IPS-18a (cell line): ENCODE results near the gene ANXA4.
A peak's percentile ranks its signal among the peaks of the same experiment; 100 is the strongest.
"Not testable (repeated sequence)": the region's sequence is repeated elsewhere in the genome, so short reads cannot be mapped to it uniquely, and the experiment has no call there.

Experiments
- H3K27ac ChIP-seq: one replicate; pipeline ENCODE4 v1.5.1; 2013; ENCODE audit warnings: low read length
- H3K27me3 ChIP-seq: one replicate; pipeline ENCODE4 v1.6.1; 2013; ENCODE audit warnings: mild to moderate bottlenecking, low read length; ENCODE audit not compliant: control insufficient read depth, insufficient read depth
- H3K36me3 ChIP-seq: one replicate; pipeline ENCODE4 v1.6.1; 2013; ENCODE audit warnings: low read depth, low read length; ENCODE audit not compliant: control insufficient read depth
- H3K4me1 ChIP-seq: one replicate; pipeline ENCODE4 v1.6.1; 2013; ENCODE audit warnings: low read depth, low read length; ENCODE audit not compliant: control insufficient read depth
- H3K4me3 ChIP-seq: one replicate; pipeline ENCODE4 v1.5.1; 2013; ENCODE audit warnings: low read length
- H3K9ac ChIP-seq: one replicate; pipeline ENCODE4 v1.6.1; 2013; ENCODE audit warnings: mild to moderate bottlenecking, low read length, moderate library complexity
- H3K9me3 ChIP-seq: one replicate; pipeline ENCODE4 v1.6.1; 2013; ENCODE audit warnings: low read depth, low read length; ENCODE audit not compliant: control insufficient read depth

The ANXA4 gene

GRCh38 chr2:69789175-69789721 lies 47.3 kb downstream of the ANXA4 start:
- Histone ChIP-seq H3K9ac (no peak overlapping the region), H3K9me3 (no peaks in the 10 kb centered on the region), H3K36me3 (no peaks in the 10 kb centered on the region), H3K4me1 (peaks cover 22% of the 10 kb centered on the region), H3K4me3 (no peak overlapping the region), H3K27me3 (no peaks in the 10 kb centered on the region), H3K27ac (no peak overlapping the region)

GRCh38 chr2:69789772-69790600 lies 48.1 kb downstream of the ANXA4 start:
- no peak overlapping the region for H3K9ac ChIP-seq
- no peaks in the 10 kb centered on the region for H3K36me3 ChIP-seq
- peaks cover 22% of the 10 kb centered on the region for H3K4me1 ChIP-seq
- peak overlapping the region; percentile 11 for H3K4me3 ChIP-seq
- peak overlapping the region; percentile 7 for H3K27ac ChIP-seq
- H3K27me3 ChIP-seq: no peaks in the 10 kb centered on the region
- H3K9me3 ChIP-seq: no peaks in the 10 kb centered on the region

- H3K36me3 ChIP-seq: no peaks in the 10 kb centered on the region
- H3K4me1 ChIP-seq: peaks cover 22% of the 10 kb centered on the region
- no peaks in the 10 kb centered on the region for H3K27me3 ChIP-seq
- no peaks in the 10 kb centered on the region for H3K9me3 ChIP-seq
- no peak overlapping the region for H3K9ac ChIP-seq
- peak overlapping the region; percentile 11 for H3K4me3 ChIP-seq
- H3K27ac ChIP-seq: no peak overlapping the region
Measured at GRCh38 chr2:69790601-69790959, 48.6 kb downstream of the ANXA4 start.

DNA sequence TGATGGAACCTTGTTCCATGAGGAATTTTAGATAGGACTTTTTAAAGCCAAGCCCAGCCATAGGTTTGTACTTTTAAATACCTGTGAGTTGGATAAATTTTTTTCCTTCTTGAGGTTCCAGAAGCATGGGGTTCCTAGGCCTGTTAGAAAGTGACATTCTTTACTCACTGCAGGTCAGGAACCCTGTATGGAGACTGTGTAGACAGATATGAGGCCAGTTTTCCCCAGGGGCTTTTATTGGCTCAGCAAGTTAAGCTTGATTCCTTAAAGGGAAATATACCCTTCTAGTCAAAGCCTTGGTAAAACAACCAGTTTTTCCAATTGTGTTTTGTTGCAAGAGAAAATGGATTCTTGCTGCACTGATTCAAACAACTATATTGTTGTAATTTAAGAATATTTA lies 49.1 kb downstream of the ANXA4 start:
- peaks cover 22% of the 10 kb centered on the region for H3K4me1 ChIP-seq
- H3K9ac ChIP-seq: no peak overlapping the region
- no peak overlapping the region for H3K4me3 ChIP-seq
- H3K27me3 ChIP-seq: no peaks in the 10 kb centered on the region
- H3K9me3 ChIP-seq: no peaks in the 10 kb centered on the region
- H3K27ac ChIP-seq: no peak overlapping the region
- no peaks in the 10 kb centered on the region for H3K36me3 ChIP-seq

- H3K36me3 ChIP-seq: no peaks in the 10 kb centered on the region
- peaks cover 22% of the 10 kb centered on the region for H3K4me1 ChIP-seq
- H3K27ac ChIP-seq: no peak overlapping the region
- no peak overlapping the region for H3K9ac ChIP-seq
- H3K9me3 ChIP-seq: no peaks in the 10 kb centered on the region
- H3K27me3 ChIP-seq: no peaks in the 10 kb centered on the region
- no peak overlapping the region for H3K4me3 ChIP-seq
Measured at GRCh38 chr2:69796174-69796573, 54.2 kb downstream of the ANXA4 start.

- Histone ChIP-seq H3K27me3 (no peaks in the 10 kb centered on the region), H3K27ac (no peak overlapping the region), H3K4me1 (peaks cover 17% of the 10 kb centered on the region), H3K36me3 (no peaks in the 10 kb centered on the region), H3K4me3 (no peak overlapping the region), H3K9ac (no peak overlapping the region), H3K9me3 (no peaks in the 10 kb centered on the region)
Measured at GRCh38 chr2:69797235-69797634, 55.3 kb downstream of the ANXA4 start.

DNA sequence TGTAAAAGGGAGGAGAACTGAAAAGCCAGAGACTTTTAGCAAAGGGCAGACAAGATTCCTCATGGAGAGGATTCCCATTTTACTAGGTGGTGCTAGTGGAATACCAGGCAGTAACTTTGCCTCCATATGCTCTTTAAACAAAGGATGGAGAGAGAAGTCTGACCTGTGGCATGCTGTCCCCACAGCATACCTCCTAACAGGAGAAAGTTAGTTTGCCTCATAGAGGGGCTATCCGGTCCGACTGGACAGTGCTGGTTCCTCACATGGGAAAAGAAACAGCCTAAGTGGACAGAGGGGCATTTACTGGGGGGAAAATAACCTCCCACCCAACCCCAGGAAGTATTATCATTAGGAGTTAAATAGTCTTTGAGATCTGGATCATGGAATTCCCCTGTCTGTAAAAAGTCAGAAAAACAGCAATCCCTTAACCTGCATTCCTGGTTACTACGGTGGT lies 55.9 kb downstream of the ANXA4 start:
- Histone ChIP-seq H3K4me3 (no peak overlapping the region), H3K9ac (no peak overlapping the region), H3K27ac (no peak overlapping the region), H3K4me1 (peaks cover 17% of the 10 kb centered on the region), H3K27me3 (no peaks in the 10 kb centered on the region), H3K36me3 (no peaks in the 10 kb centered on the region), H3K9me3 (no peaks in the 10 kb centered on the region)

DNA sequence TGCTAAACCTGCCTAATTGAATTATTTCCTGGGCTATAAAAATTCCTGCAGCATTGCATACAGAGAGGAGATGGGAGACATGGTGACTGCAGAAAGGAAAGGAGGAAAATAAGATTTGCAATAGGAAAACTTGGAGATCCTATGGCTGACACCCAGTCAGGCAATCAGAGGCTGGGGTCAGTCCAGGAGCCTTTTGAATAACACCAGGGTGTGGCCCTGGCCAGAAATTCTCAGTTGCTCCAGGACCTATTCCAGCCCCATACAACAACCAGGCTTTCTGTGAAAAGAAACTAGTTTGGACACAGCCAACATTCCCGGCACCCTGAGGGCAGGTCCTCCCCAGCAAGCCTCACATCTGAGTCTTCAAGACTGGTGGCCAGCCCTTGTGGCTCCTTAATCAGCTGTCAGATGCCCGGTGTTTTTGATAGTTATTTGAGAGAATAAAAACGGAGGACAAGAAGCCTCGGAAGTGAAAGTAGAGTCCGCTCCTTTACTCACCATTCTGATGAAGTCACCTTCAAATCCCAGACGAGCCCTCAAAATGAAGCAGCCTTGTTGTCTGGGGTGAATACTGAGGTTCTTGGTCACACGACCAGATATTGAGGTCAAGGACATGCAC lies 56.5 kb downstream of the ANXA4 start:
- peaks cover 17% of the 10 kb centered on the region for H3K4me1 ChIP-seq
- H3K9me3 ChIP-seq: no peaks in the 10 kb centered on the region
- no peak overlapping the region for H3K27ac ChIP-seq
- H3K36me3 ChIP-seq: no peaks in the 10 kb centered on the region
- no peaks in the 10 kb centered on the region for H3K27me3 ChIP-seq
- no peak overlapping the region for H3K4me3 ChIP-seq
- no peak overlapping the region for H3K9ac ChIP-seq

DNA sequence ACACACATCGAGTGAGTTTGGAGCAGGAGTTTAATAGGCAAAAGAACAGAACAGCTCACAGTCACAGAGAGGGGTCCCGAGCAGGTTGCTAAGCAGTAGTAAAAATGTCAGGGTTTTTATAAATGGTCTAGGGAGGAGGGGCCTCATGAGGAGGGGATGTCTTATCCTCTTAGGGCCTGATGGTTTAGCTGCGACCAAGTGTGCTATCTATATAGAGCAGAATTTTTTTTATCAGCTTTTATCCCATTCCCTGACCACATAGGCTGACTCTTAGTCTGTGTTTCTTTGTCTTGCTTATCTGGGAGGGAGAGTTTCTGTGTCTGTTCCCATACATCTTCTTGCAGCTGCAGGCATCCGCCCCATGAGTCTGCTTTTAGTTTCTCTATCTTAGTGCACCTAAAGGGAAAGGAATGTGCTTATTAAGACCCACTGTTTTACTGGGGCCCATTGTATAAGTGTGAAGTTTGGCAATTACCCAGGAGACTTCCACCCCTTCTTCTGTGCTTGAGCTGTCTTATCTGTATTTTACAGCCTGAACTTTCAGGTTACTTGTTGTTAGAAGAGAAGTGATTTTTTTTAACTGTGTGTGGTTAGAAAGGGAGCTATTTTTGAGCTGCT lies 57.1 kb downstream of the ANXA4 start:
- Histone ChIP-seq H3K4me3 (no peak overlapping the region), H3K9me3 (no peaks in the 10 kb centered on the region), H3K4me1 (peaks cover 17% of the 10 kb centered on the region), H3K9ac (no peak overlapping the region), H3K27ac (no peak overlapping the region), H3K27me3 (no peaks in the 10 kb centered on the region), H3K36me3 (no peaks in the 10 kb centered on the region)

DNA sequence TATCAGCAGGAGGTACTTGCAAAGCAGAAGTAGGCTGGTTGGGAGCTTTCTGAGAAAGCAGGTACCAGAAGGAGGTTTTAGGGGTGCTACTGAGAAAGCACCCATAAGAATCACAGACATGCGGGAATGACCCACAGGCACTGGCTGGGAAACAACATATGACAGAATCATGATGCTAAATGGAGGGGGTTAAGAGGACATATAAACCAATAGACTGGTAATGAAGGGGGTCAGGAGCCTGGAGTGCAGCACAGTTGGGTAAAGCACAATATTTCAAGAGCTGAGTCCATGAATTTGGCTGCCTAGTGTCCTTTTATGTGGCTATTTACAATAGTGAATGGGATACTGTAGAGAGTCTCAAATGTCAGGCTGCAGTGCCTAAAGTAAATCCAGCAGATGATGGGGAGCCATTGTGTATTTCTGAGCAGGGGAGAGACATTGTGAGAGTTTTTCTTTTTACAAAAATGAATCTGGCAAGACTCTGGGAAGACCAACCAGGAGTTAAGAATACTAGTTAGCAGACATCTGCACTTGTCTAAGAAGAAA lies 59.9 kb downstream of the ANXA4 start:
- Histone ChIP-seq H3K36me3 (no peaks in the 10 kb centered on the region), H3K4me1 (peaks cover 17% of the 10 kb centered on the region), H3K4me3 (no peak overlapping the region), H3K27me3 (no peaks in the 10 kb centered on the region), H3K9me3 (no peaks in the 10 kb centered on the region), H3K9ac (no peak overlapping the region), H3K27ac (no peak overlapping the region)

- not testable (repeated sequence) for H3K4me3 ChIP-seq, H3K27ac ChIP-seq, H3K27me3 ChIP-seq, H3K9me3 ChIP-seq, H3K36me3 ChIP-seq, H3K9ac ChIP-seq
- peaks cover 15% of the 10 kb centered on the region for H3K4me1 ChIP-seq
Measured at GRCh38 chr2:69802781-69803367, 60.9 kb downstream of the ANXA4 start.
